ENCODE measurements around the gene TSHZ2. TPM values are rescaled to one million over a fixed set of nuclear protein-coding genes. Genes with fewer than 3 reads are reported as not detected.

TSHZ2 gene
- total RNA-seq, 1 experiment from 2014 or later = 0.07 TPM

GRCh38 chr20:52936351-52937340, 35.5 kb upstream of the TSHZ2 start:
- ChIA-PET CTCF (no interaction called here), RAD21 (ENCODE audit: low non-redundant PET in 1 of 2, low total read pairs in 2 of 2, uncharacterized antibody in 2 of 2, unreplicated experiment in 2 of 2) (no interaction called here), POLR2A (interaction anchor here (0.6 kb wide), 1 partner anchor 8 kb away, joined by 4 read pairs; no protein-coding TSS in a partner anchor)
- H2AFZ ChIP-seq (ENCODE audit: low read depth, low read length, poor library complexity, severe bottlenecking) = no peak overlapping the region
- TF ChIP-seq ZFX (IDR thresholded peaks at IDR 0.05) = no peak
- TF ChIP-seq EZH2 (IDR thresholded peaks at IDR 0.05) = no peak
- TF ChIP-seq JUND (IDR thresholded peaks at IDR 0.05) = no peak
- TF ChIP-seq CBX3 (IDR thresholded peaks at IDR 0.05; ENCODE audit: low read depth) = no peak
- no peak for TF ChIP-seq ZNF274 (IDR thresholded peaks at IDR 0.05; ENCODE audit: low read depth, low read length)
- TF ChIP-seq POLR2A (IDR thresholded peaks at IDR 0.05; ENCODE audit: borderline replicate concordance, extremely low read depth, insufficient read depth, insufficient read length) = no peak
- TF ChIP-seq, protein P1, sequence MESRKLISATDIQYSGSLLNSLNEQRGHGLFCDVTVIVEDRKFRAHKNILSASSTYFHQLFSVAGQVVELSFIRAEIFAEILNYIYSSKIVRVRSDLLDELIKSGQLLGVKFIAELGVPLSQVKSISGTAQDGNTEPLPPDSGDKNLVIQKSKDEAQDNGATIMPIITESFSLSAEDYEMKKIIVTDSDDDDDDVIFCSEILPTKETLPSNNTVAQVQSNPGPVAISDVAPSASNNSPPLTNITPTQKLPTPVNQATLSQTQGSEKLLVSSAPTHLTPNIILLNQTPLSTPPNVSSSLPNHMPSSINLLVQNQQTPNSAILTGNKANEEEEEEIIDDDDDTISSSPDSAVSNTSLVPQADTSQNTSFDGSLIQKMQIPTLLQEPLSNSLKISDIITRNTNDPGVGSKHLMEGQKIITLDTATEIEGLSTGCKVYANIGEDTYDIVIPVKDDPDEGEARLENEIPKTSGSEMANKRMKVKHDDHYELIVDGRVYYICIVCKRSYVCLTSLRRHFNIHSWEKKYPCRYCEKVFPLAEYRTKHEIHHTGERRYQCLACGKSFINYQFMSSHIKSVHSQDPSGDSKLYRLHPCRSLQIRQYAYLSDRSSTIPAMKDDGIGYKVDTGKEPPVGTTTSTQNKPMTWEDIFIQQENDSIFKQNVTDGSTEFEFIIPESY (IDR thresholded peaks at IDR 0.05; ENCODE audit: extremely low read depth, insufficient replicate concordance, low read length) = no peak
- TF ChIP-seq SIN3A (IDR thresholded peaks at IDR 0.05; ENCODE audit: low read depth) = no peak
- no peak for TF ChIP-seq CEBPB (IDR thresholded peaks at IDR 0.05; ENCODE audit: low read depth)
- no peak for TF ChIP-seq SRF (IDR thresholded peaks at IDR 0.05; ENCODE audit: low read depth)
- no peak for TF ChIP-seq FOSL1 (IDR thresholded peaks at IDR 0.05; ENCODE audit: low read depth)
- no peak for TF ChIP-seq MAX (IDR thresholded peaks at IDR 0.05)
- no peak for TF ChIP-seq ELF1 (IDR thresholded peaks at IDR 0.05; ENCODE audit: borderline replicate concordance, low read depth)
- TF ChIP-seq POLR2AphosphoS5 (IDR thresholded peaks at IDR 0.05; ENCODE audit: low read depth, low read length) = no peak
- no peak for TF ChIP-seq TCF7L2 (IDR thresholded peaks at IDR 0.05; ENCODE audit: borderline replicate concordance, extremely low read depth, insufficient read depth, insufficient read length)
- TF ChIP-seq YY1 (IDR thresholded peaks at IDR 0.05; ENCODE audit: extremely low read depth, insufficient replicate concordance, low read depth, low read length) = no peak
- TF ChIP-seq SP1 (IDR thresholded peaks at IDR 0.05; ENCODE audit: low read depth) = no peak
- no peak for TF ChIP-seq EGR1 (IDR thresholded peaks at IDR 0.05; ENCODE audit: low read depth)
- TF ChIP-seq EZH2phosphoT487 (IDR thresholded peaks at IDR 0.05; ENCODE audit: borderline replicate concordance) = no peak
- DNase-seq (ENCODE audit: low read depth, low spot score) = no peak
- intact Hi-C loops (cut with micrococcal nuclease) = no loop called here
- H4K20me1 ChIP-seq (ENCODE audit: insufficient read depth) = no peaks in the 10 kb centered on the region
- no TSS peak for BruUV-seq (replicated peaks)
- no peak overlapping the region for H3K27ac ChIP-seq (ENCODE audit: low read depth, low read length)
- no peak overlapping the region for H3K9ac ChIP-seq (ENCODE audit: low read length)
- no peaks in the 10 kb centered on the region for H3K79me2 ChIP-seq (ENCODE audit: insufficient read depth, low read length)
- ATAC-seq = no peak
- H3K4me3 ChIP-seq (replicated peaks in 1 of 2; ENCODE audit: low read depth in 1 of 2, low read length in 2 of 2) = no peak overlapping the region
- H3K9me3 ChIP-seq (ENCODE audit: control insufficient read depth in 1 of 2, insufficient read depth in 1 of 2, low read depth in 1 of 2, low read length in 2 of 2) = peaks cover 0 to 7% of the 10 kb centered on the region in 2 experiments; a peak in 1 of 4 replicates
- no peak overlapping the region for H3K4me2 ChIP-seq (ENCODE audit: low read length)
- no peaks in the 10 kb centered on the region for H3K36me3 ChIP-seq (ENCODE audit: control insufficient read depth in 1 of 2, insufficient read depth in 2 of 2, low read length in 2 of 2)
- no peaks in the 10 kb centered on the region for H3K4me1 ChIP-seq (ENCODE audit: control insufficient read depth in 1 of 2, insufficient read depth in 2 of 2, low read length in 2 of 2)
- H3K9me2 ChIP-seq (ENCODE audit: insufficient read depth) = no peaks in the 10 kb centered on the region
- H3K27me3 ChIP-seq (ENCODE audit: insufficient read depth, low read length) = no peaks in the 10 kb centered on the region

Measured in HCT116 (cell line).